AML-193 (cell line): ENCODE measurements around the gene LRCH4.
"Not testable (repeated sequence)": the region's sequence is repeated elsewhere in the genome, so short reads cannot be mapped to it uniquely, and the experiment has no call there.

ENCODE experiments used
- DNase-seq, 2 experiments: peaks; one replicate each; lab custom pipeline; 2025; lab: John Stamatoyannopoulos, UW

Gene LRCH4

DNA sequence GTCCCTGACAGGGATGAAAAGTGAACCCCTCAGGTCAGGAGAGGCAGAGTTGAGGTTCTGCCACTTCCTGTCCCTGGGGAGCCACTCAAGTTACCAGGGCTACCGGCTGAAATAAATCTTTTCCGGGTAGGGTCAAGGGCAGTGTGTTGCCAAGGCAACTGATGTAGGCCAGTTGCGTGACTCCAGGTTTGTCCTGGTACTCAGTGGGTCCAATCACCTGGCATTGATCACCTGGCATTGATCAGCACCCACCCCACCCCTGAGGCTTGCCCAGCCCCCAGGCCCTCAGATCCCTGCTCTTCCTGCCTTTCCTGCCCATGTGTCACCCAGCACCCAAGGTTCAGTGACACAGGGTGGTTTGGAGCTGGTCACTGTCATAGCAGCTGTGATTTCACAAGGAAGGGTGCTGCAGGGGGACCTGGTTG lies 18.2 kb downstream of the LRCH4 start:
- DNase-seq = no peak

DNA sequence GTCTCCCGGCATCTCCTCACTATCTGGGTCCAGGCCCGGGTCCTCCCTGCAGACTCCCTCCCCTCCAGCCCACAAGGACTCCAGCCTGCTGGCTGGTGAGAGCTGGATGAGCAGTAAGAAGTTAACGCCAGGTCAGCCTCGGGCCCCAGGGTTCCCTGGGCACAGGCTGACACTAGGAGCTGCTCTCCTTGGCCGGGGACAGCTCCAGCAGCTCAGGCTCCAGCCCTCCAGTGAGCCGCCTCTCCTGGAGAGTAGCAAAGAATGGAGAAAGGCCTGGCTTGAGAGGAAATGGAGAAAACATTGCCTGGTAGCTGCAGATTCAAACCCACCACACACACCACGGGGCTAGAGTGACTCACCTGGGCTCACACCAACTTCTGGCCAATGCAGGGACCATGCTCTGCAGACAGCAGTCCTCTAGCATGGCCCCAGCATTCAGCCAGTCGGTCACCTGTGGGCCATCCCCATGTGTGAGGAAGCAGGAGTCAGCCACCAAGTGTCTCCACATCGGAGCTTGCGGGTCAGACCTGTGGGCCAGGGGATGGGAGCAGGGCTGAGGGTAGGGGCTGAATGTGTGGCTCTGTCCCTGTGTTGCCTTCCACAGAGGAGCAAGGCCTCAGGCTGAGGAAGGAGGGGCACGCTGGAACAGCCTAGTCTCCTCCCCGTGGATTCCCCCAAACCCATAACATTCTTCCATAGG lies 18.7 kb downstream of the LRCH4 start:
- DNase-seq = no peak

DNA sequence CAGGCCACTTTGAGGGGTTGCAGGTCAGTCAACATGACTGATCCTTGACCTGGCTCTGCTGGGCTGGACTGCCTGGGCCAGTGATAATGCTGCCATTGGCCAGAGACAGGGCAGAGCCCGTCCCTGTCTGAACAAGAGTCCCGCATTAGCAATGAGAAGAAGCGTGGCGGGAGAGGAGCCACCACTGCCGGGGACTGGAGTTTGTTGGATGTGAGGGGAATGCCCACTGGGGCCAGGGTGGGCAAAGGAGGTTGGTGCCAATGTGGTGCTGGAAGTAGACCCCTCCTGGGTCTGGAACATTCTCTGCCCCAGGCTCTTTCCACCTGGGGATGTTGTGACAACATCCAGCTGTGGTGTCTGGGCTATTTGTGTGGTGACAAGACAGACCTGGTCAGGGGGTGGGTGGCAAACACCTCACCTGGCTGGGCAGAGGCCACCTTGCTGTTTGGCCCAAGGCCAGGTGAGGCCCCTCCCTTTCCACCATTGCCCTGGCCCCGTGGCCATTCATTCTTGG lies 19.9 kb downstream of the LRCH4 start:
- DNase-seq = no peak

DNA sequence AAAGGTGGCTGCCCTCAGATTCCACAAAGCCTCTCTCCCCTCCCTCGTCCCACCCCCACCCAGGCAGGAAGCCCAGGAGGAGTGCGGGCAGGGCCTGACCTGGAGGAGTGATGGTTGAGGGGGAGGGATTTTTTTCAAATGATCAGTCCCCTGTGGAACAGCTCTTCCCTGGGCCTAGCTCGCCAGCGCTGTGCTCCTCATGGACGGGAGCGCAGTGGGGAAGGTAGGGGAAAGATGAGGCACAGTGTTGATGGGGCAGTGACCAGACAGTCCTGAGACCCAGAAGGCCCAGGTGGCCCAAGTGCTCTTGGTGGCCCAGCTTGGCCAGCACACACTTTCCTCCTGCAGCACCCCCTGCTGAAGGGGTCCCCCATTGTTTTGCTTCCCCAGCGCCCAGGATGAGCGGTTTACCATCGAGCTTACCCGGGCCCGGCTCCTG lies 20.8 kb downstream of the LRCH4 start:
- no peak for DNase-seq

DNA sequence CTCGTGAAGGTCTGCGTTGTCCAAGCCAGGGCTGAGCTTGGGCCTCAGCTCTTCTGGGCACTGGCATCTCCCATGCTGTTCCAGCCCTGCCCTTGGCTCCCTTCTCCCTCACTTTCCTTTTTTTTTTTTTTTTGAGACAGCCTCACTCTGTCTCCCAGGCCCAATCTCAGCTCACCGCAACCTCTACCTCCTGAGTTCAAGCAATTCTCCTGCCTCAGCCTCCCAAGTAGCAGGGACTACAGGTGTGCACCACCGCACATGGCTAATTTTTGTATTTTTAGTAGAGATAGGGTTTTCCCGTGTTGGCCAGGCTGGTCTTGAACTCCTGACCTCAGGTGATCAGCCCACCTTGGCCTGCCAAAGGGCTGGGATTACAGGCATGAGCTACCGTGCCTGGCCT lies 21.5 kb downstream of the LRCH4 start:
- DNase-seq = not testable (repeated sequence)

DNA sequence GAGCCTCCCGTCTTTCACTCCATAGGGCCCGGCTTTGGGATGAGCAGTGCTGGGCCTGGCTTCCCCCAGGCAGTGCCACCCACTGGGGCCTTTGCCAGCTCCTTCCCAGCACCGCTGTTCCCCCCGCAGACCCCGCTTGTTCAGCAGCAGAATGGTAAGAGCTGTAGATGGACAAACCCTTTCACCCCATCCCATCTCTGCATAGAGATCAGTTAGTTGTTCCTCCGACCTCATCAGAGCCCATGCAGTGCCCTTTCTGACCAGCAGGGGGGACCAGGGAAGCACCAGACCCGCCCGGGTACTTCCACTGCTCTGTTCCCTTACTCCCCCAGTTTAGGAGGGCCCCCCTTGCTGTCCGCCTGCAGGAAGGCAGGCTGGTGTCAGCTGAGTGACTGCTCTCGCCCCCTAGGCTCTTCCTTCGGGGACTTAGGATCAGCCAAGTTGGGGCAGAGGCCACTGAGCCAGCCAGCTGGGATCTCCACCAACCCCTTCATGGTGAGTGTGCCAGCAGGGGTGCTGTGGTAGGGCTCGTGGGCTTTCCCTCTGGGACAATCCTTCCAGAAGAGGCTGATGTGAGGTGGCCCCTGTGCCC lies 22.0 kb downstream of the LRCH4 start:
- DNase-seq = peak; percentile 53

DNA sequence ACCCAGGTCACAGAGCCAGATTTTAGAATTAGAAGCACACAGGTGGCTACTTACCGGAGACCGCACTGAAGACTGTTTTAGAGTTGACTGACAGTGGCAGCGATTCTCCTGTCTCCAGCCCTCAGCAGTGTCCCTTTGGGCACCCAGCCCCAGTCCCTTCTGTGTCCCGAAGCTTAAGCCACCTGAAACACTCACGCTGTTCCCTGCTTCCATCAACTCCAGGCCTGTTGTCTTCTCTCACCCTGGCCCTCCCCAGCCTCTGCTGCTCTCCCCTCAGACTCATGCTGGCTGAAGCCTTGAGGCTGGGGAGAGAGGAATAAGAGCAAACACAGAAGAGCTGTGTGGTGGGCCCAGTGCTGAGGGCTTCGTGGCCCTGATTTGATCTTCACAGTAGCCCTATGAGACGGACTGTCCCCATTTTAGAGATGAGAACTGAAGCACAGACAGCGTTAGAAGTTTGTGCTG lies 22.8 kb downstream of the LRCH4 start:
- DNase-seq = no peak

DNA sequence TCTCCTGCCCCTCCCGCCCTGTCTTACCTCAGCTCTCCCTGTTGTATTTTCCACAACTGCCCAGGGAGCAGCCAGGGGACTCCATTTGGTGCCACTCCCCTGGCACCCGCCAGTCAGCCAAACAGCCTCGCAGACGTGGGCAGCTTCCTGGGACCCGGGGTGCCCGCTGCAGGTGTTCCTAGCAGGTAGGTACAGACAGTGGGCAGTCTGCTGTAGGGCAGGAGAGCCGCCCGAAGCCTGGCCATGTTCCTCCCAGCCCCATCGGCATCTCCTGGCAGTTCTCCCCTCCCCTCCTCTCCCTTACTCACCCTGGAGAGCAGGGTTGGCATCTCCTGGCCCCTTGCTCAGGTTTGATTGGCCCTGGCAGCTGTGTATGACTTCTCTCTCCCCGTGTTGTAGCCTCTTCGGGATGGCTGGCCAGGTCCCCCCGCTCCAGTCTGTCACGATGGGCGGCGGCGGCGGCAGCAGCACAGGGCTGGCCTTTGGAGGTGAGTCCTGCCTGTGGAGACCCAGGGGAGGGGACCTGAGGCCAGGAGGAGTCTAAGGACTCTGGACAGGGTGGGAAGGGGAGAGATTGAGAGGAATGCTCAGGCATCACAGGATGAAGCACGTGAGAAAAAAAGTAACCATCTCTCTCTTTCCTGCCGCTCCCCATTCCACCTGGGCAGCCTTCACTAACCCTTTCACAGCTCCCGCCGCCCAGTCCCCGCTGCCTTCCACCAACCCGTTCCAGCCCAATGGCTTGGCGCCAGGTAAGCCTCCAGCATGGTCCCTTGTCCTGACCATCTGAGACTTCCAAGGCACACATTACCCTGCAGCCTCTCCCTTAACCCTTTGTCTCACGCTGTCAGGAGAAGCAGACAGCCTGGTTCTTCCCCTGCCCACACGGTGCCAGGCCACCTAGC lies 23.5 kb downstream of the LRCH4 start:
- no peak for DNase-seq

DNA sequence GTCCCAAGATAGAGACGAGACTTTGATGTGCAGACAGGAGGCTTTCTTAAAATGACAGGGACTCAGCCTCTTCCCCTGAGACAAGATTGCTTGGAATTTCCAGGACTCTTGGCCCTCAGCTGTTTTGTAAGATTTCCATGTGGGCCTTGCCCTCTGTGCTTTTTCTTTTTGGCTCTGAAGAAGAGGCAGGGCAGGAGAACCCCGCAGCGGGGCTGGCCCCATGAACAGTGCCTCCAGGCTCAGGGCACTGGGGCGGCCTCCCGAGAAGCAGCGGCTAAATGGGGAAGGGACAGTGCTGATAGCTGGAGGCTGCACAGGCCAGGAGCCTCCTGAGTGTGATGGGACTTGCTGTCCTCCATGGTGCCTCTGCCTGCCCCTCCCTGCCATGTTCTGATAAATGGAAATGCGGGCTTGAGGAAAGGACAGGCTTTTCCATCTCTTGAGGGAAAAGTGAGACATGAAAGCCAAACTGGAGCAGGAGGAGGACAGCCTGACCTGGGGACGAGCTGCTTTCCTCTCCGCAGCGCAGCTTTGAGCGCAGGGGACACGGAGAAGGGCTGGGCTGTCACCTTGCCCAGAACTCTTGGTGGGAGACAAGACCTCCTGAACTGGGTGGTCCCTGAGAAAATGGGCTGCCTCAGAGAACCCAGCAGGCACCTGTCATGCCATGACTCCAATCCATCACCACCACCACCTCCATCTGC lies 24.3 kb downstream of the LRCH4 start:
- no peak for DNase-seq

DNA sequence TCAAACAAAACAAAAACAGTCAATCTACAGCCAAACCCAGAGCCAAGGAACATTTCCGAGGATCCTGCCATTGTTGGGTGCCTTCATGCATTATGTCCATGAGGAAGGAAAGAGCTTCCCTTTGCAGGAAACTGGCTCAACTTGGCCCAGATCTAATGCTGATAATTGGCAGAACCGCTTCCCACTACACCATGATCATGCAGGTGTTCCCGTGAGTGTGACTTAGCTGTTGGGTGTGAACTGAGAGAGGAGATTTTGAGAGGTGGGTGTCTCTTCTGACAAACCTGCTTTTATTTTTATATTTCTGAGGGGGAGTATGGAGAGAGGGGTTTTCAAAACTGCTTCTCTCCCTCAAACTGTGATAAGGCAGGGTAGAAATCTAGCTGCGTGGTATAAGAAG lies 26.8 kb downstream of the LRCH4 start:
- no peak for DNase-seq

DNA sequence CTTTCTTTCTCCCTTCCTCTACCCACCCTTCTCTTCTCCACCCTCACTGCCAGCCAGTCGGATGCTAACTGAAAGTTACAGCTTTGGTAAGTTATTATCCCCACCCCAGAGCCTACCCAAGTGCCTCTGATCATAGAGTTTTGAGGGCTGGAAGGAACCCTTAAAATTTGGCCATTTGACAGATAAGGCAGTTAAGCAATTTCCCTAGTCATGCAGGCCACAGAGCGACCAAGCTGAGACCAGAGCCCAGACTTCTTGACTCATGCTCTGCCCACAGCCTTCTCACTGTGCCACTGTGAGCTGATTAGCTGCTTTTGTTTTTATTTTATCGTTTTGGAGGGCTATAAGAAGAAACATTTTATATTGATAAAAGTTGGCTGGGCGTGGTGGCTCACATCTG lies 29.4 kb downstream of the LRCH4 start:
- DNase-seq = peak; percentile 85 to 86

DNA sequence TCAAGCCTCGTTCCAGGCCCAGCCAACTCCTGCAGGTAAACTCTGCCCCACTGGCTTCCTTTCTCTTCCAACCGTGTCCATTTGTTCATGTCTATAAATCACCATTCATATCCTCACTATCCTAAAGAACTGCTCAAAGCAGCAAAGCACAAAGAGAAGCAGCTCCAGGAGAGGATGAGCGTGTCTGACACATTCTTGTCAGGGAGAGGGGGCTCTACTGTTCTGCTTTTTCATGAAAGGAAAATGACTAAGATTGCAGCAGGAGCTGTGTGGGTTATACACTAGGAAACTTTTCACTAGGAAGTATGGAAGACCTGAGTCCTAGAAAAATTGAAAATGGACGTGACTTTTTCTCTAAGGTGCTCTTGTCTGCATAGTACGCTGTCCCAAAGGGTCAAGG lies 30.2 kb downstream of the LRCH4 start:
- no peak for DNase-seq

DNA sequence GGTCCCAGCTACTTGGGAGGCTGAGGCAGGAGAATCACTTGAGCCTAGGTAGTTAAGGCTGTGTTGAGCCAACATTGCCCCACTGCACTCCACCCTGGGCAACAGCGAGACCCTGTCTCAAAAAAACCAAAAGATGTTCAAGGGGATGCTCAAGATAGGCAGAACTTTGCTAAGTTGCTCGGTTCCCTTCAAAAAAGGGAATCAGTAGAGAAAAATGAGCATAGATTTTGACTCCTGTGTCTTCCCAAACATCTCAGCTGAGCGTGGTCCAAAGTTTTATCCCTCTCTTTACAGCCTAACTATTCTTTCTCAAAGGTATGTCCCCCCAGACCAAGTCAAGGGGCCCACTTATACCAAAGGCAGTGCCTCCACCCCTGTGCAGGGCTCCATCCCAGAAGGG lies 32.9 kb downstream of the LRCH4 start:
- no peak for DNase-seq

DNA sequence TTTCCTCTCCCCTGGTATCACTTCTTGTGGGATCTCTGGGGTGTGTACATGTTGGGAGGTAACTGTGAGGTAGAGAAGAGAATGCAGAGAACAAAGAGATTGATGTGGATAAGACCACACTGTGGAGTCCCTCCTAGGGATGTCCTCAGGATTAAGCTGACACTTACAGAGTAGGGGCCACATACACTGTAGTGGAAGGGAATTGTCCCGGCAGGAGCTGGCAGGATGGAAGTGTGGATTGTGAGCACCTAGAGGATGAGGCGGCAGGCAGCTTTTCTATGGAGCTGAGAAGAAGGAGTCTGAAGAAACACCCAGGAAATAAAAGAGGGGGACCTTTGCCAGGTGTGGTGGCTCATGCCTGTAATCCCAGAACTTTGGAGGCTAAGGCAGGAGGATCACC lies 33.4 kb downstream of the LRCH4 start:
- DNase-seq = no peak

DNA sequence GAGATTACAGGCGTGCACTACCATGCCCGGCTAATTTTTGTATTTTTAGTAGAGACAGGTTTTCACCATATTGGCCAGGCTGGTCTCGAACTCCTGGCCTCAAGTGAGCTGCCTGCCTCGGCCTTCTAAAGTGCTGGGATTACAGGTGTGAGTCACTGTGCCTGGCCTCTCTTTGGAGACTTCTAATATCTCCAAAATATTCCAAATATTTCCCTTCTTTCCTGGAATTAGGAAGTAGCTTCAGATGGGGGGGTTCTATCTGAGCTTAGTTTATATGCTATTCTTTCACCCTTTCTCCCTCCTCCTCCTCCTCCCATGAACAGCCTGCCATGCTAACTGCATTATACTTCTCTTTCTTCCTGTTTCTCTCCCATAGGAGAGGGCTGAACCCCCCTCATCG lies 37.5 kb downstream of the LRCH4 start:
- not testable (repeated sequence) for DNase-seq

DNA sequence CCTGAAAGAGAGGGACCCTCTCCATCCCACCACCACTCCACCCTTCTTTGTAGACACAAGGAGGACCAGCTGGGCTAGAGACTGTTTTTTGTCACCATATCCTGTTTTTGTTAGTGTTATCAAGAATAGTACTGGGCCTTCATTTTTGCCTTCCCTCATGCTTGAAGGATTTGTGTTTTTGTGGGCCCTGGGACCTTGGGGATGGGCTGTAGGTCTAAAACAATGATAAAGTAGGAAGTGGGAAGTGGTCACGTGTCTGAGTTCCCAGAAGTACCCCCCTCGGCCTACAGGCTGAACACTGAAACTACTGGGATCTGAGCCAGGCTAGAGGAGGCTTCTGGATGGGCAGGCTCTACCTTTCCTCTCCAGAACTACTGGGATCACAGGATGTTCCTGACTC lies 38.1 kb downstream of the LRCH4 start:
- no peak for DNase-seq

DNA sequence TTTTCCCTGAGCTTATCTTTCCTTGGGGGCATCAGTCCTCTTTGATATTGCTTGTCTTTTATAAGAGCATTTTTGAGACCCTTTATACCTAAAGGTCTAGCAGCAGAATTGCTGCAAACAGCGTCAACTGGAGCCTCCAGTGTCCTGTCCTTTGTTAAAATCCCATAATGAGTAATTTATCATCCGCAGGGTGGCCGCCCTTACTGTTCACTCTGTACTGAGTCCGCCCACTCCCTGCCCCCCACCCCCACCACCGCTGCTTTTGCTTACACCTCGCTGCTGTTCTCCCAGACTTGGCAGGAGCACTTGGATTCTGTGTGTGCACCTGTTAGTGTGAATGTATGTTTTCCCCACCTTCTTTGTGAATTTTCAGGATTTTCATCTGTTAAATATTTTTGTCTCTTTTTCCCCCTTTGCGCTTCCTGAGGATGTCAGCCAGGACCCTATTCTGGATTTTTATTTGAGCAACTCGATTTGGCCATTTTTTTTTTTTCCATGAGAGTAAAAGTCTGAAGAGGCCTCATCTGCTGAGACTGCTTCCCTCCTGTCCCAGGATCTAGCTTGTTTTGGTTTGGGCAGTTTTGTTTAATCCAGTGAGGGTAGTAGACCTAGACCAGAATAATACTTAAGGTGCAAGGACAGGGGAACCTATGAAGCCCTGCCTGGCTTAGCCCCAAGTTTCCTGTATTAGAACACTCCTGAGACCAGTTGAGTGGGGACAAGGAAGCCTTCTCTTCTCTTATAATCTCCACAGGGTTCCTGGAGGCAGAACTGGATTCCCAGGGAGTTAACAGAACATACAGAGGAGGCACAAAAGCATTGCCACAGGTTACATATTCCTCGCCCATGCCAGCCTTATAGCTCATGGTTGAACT lies 38.8 kb downstream of the LRCH4 start:
- no peak for DNase-seq

DNA sequence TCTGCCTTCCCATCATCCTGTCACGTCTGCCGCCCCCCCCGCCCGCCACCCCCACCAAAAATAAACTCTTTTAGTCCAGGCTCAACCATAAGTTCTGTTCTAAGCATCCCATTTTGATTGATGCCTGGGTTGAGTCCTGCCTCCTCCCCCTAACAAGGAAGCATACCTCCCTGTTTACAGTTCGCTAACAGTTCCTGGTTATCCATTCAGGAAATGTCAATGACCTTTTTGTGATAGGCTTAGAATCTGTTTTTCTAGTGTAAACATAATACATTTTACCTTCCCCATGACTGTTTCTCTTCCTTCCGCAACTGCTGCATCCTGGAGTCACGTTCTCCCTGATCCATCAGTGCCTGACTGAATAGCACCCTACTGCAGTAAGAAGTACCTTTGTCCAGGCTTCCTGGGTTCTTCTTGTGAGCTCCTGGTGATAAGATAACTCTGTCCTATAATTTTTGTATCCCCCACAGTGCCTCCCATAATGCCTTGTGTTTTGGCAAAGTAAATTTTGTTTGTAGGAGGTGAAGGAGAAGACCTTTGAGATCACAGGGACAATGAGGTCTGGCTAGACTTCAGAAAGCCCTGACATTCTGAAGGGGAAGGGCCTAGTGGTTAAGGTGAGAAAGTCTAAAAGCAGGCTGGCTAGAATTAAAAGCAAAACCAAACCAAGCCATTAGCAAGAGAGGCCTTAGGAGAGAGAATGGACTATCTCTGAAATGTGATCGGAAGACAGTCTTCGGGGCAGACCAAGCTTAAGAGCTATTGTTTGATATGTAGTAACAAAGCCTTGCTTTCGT lies 39.6 kb downstream of the LRCH4 start:
- no peak for DNase-seq

DNA sequence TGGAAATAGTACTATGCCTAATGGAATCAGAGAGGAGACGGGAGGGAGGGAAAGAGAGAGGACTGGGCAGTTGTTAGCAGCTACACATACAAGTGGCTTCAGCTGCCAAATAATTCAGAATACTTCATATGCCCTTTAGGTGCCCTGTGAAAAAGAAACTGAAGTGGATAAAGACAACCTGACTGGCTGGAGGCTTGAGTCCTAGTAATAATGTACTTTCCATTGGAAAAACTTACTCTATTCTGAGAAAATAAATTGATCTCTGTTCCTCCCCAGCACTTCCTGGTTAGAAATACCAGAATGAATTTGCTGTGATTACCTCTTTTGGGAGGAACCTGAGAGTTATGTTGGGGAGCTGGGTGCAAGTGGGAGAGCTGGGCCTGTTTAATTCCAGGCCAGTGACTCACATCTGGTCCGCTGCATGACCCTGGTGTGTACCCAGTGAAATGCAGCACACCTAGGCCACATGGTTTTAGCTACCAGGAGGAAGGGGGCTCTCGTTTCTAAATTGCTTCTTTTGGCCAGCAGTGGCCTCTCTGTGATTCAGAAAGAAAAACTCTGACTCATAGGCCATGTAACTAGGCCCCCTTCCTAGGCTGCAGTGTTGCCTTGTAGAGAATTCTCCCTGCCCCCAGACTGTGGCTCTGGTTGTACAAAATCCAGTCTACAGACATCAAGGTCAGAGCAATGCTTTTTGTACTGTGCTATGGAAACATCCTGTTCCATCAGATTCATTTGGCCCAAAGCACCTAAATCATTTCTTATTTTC lies 40.4 kb downstream of the LRCH4 start:
- no peak for DNase-seq
